IMR-90 (cell line): ENCODE data around the gene NFKBIE. TPM values are rescaled to one million over a fixed set of nuclear protein-coding genes. Genes with fewer than 3 reads are reported as not detected.

Source experiments
- CHD1 ChIP-seq: IDR thresholded peaks from 2 replicates; pipeline ENCODE4 v1.6.1; 2012; ENCODE audit warnings: low read depth, low read length, improper control_type of control experiment
- POLR2A ChIP-seq: IDR thresholded peaks from 2 replicates; pipeline ENCODE4 v1.6.1; 2012; ENCODE audit warnings: mild to moderate bottlenecking, low read depth, low read length
- RFX5 ChIP-seq: IDR thresholded peaks from 2 replicates; pipeline ENCODE4 v1.8.0; 2012; ENCODE audit warnings: low read depth, mild to moderate bottlenecking, low read length, moderate library complexity
- polyA plus RNA-seq, 3 experiments: library from polyadenylated mRNA; depleted of rRNA; stranded (reverse); fragments of >200 nt; gene quantifications; 2 replicates each; pipeline ENCODE4 v1.2.3, GENCODE V29; 2012; ENCODE audit warnings: low replicate concordance in 1 of 3
- total RNA-seq: library from RNA; depleted of rRNA; stranded (reverse); fragments of >200 nt; gene quantifications from 2 replicates; pipeline ENCODE4 v1.2.3, GENCODE V29; 2012
- TF ChIP-seq, protein P1 (sequence below): fragments of 150-350 bp; IDR thresholded peaks from 2 replicates; pipeline ENCODE4 v1.6.1; 2016; ENCODE audit warnings: low read depth, mild to moderate bottlenecking, low read length, moderate library complexity, borderline replicate concordance
- TF ChIP-seq, protein P2 (sequence below): fragments of 150-350 bp; IDR thresholded peaks from 2 replicates; pipeline ENCODE4 v1.6.1; 2017; ENCODE audit warnings: mild to moderate bottlenecking, antibody characterized with exemption, low read length, low read depth

Gene NFKBIE
- total and polyA plus RNA-seq, 2 of the 4 experiments (the other 2 are of a cell fraction): 7.9 to 13.0 TPM

DNA sequence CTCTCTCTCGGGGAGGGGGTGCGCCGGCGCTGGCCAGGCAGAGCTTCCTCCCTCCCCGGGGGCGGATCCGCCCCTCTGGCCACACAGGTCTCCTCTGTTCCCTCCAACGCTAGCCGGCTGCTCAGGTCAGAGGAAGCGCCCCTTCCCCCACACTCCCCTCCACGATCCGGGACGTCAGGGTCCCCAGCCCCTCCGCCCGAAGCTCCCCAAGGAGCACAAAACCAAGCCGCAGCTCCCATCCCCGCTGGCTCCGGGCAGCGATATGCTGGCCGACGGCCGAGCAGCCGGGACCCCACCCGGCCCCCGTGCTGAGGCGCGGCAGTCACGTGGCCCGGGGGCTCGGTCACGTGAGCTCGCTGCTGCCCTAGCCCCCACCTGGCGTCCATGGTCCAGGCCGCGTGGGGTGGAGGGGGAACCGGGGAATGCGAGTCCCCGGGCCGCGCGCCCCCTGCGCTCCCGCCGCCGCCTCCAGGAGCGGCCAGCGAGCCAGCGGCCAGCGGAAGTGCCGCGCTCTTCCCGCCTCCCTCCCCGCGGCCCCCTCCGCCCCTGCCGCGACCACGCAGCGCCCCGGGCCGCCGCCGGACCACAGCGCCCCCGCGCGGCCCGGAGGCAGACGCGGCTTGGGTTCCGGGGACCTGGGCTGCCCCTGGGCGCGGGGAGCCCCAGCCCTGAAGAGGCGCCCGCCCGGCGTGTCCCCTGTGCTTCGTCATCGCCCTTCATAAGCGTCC lies 8.2 kb downstream of the NFKBIE start, which contains the start of gene SLC35B2 (continued):
- TF ChIP-seq, protein P1, sequence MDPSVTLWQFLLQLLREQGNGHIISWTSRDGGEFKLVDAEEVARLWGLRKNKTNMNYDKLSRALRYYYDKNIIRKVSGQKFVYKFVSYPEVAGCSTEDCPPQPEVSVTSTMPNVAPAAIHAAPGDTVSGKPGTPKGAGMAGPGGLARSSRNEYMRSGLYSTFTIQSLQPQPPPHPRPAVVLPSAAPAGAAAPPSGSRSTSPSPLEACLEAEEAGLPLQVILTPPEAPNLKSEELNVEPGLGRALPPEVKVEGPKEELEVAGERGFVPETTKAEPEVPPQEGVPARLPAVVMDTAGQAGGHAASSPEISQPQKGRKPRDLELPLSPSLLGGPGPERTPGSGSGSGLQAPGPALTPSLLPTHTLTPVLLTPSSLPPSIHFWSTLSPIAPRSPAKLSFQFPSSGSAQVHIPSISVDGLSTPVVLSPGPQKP: no peak
- TF ChIP-seq, protein P2, sequence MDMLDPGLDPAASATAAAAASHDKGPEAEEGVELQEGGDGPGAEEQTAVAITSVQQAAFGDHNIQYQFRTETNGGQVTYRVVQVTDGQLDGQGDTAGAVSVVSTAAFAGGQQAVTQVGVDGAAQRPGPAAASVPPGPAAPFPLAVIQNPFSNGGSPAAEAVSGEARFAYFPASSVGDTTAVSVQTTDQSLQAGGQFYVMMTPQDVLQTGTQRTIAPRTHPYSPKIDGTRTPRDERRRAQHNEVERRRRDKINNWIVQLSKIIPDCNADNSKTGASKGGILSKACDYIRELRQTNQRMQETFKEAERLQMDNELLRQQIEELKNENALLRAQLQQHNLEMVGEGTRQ: peak; percentile 99
- peak; percentile 65 for TF ChIP-seq POLR2A
- TF ChIP-seq RFX5: no peak
- TF ChIP-seq CHD1: no peak
